AG04450 (cell line): Measurements from ENCODE around the gene NEDD9. TPM values are rescaled to one million over a fixed set of nuclear protein-coding genes. Genes with fewer than 3 reads are reported as not detected.

Experiments
- CTCF ChIA-PET: fragments of 300-600, 350-600 bp; formaldehyde crosslinking; extraction: SDS; loops from one replicate; lab custom pipeline; 2022; ENCODE audit warnings: antibody characterized with exemption, inconsistent platforms; lab: Charles Lee
- POLR2A ChIA-PET: fragments of 350-600 bp; formaldehyde crosslinking; extraction: SDS; loops from one replicate; lab custom pipeline; 2021; ENCODE audit warnings: antibody characterized with exemption, inconsistent platforms; lab: Yijun Ruan, JAX
- DNase-seq: peaks from one replicate; pipeline ENCODE4 v3.0.0-alpha.2; 2011; ENCODE audit warnings: low read depth, low spot score
- H3K27ac ChIP-seq: one replicate; pipeline ENCODE4 v1.5.1; 2012; ENCODE audit warnings: low read depth, low read length, control low read depth
- H3K27me3 ChIP-seq: one replicate; pipeline ENCODE4 v1.6.0; 2012; ENCODE audit warnings: low read length; ENCODE audit not compliant: control insufficient read depth, insufficient read depth
- H3K4me3 ChIP-seq: 2 replicates; pipeline ENCODE4 v1.5.1; 2011; ENCODE audit warnings: mild to moderate bottlenecking, low read depth, low read length, control low read depth
- H3K9me3 ChIP-seq: 2 replicates; pipeline ENCODE4 v1.5.1; 2012; ENCODE audit warnings: low read length; ENCODE audit not compliant: control insufficient read depth, insufficient read depth
- CTCF ChIP-seq: IDR thresholded peaks from 2 replicates; pipeline ENCODE4 v1.5.1; 2011; ENCODE audit warnings: low read depth, low read length, control low read depth, inconsistent platforms
- polyA plus RNA-seq: library from polyadenylated mRNA; depleted of rRNA; stranded (reverse); fragments of >200 nt; gene quantifications from 2 replicates; pipeline ENCODE4 v1.2.3, GENCODE V29; 2011

The NEDD9 gene
- polyA plus RNA-seq, 1 experiment, result 7.2 TPM

GRCh38 chr6:11268978-11269377 lies 36.5 kb upstream of the NEDD9 start:
- CTCF ChIA-PET, result no interaction called here
- no peak for TF ChIP-seq CTCF
- H3K27ac ChIP-seq, result no peak overlapping the region
- DNase-seq, result no peak
- peaks cover 2% of the 10 kb centered on the region; the same call in 1 of the 2 replicates for H3K9me3 ChIP-seq
- POLR2A ChIA-PET, result no interaction called here
- no peaks in the 10 kb centered on the region for H3K27me3 ChIP-seq
- H3K4me3 ChIP-seq, result no peak overlapping the region

GRCh38 chr6:11266926-11267325 lies 34.5 kb upstream of the NEDD9 start:
- no peak for TF ChIP-seq CTCF
- H3K27me3 ChIP-seq, result no peaks in the 10 kb centered on the region
- ChIA-PET POLR2A (no interaction called here), CTCF (interaction anchor here (0.7 kb wide), 1 partner anchor 18 kb away, joined by 3 read pairs; no protein-coding TSS in a partner anchor)
- H3K9me3 ChIP-seq, result peaks cover 3% of the 10 kb centered on the region; the same call in 1 of the 2 replicates
- H3K27ac ChIP-seq, result no peak overlapping the region
- no peak overlapping the region for H3K4me3 ChIP-seq
- no peak for DNase-seq

DNA sequence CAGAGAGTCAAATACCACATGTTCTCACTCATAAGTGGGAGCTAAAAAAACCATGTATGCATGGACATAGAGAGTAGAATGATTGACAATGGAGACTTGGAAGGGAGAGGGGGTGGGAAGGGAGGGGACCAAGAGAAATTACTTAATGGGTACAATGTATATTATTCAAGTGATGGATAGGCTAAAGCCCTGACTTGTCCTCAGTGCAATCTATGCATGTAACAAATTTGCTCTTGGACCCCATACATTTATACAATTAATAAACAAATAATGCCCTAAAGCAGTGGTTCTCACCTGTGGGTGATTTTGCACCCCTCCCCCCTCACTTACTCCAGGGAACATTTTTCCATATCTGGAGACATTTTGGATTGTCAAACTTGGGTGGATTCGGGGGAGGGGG lies 33.5 kb upstream of the NEDD9 start:
- H3K4me3 ChIP-seq, result no peak overlapping the region
- peaks cover 3% of the 10 kb centered on the region; the same call in 1 of the 2 replicates for H3K9me3 ChIP-seq
- no peak overlapping the region for H3K27ac ChIP-seq
- TF ChIP-seq CTCF, result no peak
- POLR2A ChIA-PET, result no interaction called here
- no peak for DNase-seq
- CTCF ChIA-PET, result interaction anchor here (0.6 kb wide), 1 partner anchor 12 kb away, joined by 4 read pairs; no protein-coding TSS in a partner anchor
- no peaks in the 10 kb centered on the region for H3K27me3 ChIP-seq

- Histone ChIP-seq H3K27me3 (no peaks in the 10 kb centered on the region), H3K4me3 (no peak overlapping the region), H3K27ac (no peak overlapping the region), H3K9me3 (peaks cover 3% of the 10 kb centered on the region; the same call in 1 of the 2 replicates)
- TF ChIP-seq CTCF, result no peak
- ChIA-PET CTCF (no interaction called here), POLR2A (interaction anchor here (1.7 kb wide), 1 partner anchor 7 kb away, joined by 4 read pairs; no protein-coding TSS in a partner anchor)
- DNase-seq, result no peak
Measured at GRCh38 chr6:11264100-11264499, 31.6 kb upstream of the NEDD9 start.

DNA sequence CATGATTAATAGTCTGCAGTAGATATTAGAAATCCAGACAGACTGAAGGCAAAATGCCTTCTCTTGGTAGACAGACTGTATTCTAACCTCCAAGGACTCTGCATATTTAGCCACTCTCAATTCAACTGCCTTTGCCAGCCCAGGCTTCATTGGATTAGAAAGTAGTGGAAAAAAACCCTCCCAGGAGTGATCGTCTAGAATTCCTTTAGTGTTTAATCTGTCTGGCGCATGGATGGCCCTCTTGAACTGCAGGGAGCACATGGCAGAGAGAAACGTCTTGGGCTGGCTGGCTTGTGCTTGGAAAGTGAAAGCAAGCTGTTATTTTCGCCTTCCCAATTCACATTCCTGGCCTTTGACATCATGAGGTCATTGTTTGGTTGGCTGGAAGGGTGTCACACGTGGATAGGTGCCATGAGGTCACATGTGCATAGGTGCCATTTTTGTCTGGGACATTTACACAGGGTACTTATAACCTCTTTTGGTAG lies 30.9 kb upstream of the NEDD9 start:
- DNase-seq, result peak; percentile 43
- POLR2A ChIA-PET, result interaction anchor here (1.1 to 1.7 kb wide), 2 partner anchors 8 to 14 kb away, joined by 3 to 4 read pairs; no protein-coding TSS in a partner anchor
- Histone ChIP-seq H3K4me3 (no peak overlapping the region; the same call in 1 of the 2 replicates), H3K27ac (no peak overlapping the region), H3K27me3 (no peaks in the 10 kb centered on the region), H3K9me3 (peaks cover 3% of the 10 kb centered on the region; the same call in 1 of the 2 replicates)
- no peak for TF ChIP-seq CTCF
- CTCF ChIA-PET, result interaction anchor here (0.9 to 1.5 kb wide), 4 partner anchors 18 to 237 kb away, joined by 3 to 4 read pairs (median 3); no protein-coding TSS in a partner anchor
